OCI-LY1 (cell line): ENCODE results near the gene RIPK3.

Experiments
- H2AFZ ChIP-seq: fragments of 200-600 bp; sonication (generic), shearing (Covaris generic); 2 replicates; pipeline ENCODE4 v1.6.0; 2014; ENCODE audit warnings: antibody characterized with exemption, mild to moderate bottlenecking, low read length
- H3F3A ChIP-seq: fragments of 200-600 bp; sonication (generic), shearing (Covaris generic); 2 replicates; pipeline ENCODE4 v1.6.0; 2014; ENCODE audit warnings: mild to moderate bottlenecking, antibody characterized with exemption, low read length, moderate library complexity; ENCODE audit not compliant: insufficient read depth
- H3K27ac ChIP-seq: fragments of 200-600 bp; sonication (generic); 2 replicates; pipeline ENCODE4 v1.5.1; 2014; ENCODE audit warnings: low read length, mixed run types, mild to moderate bottlenecking, low read depth; ENCODE audit not compliant: poor library complexity, severe bottlenecking
- H3K27me3 ChIP-seq: fragments of 200-600 bp; sonication (generic); 2 replicates; pipeline ENCODE4 v1.6.0; 2014; ENCODE audit warnings: antibody characterized with exemption, mild to moderate bottlenecking, low read length, moderate library complexity; ENCODE audit not compliant: insufficient read depth
- H3K36me3 ChIP-seq: fragments of 200-600 bp; sonication (generic); 2 replicates; pipeline ENCODE4 v1.6.1; 2014; ENCODE audit warnings: mild to moderate bottlenecking, antibody characterized with exemption, low read length, moderate library complexity, mixed read lengths; ENCODE audit not compliant: insufficient read depth
- H3K4me1 ChIP-seq: fragments of 200-600 bp; sonication (generic); 2 replicates; pipeline ENCODE4 v1.5.1; 2014; ENCODE audit warnings: mild to moderate bottlenecking, low read length, moderate library complexity; ENCODE audit not compliant: insufficient read depth, severe bottlenecking
- H3K4me2 ChIP-seq: fragments of 200-600 bp; sonication (generic), shearing (Covaris generic); 2 replicates; pipeline ENCODE4 v1.6.1; 2014; ENCODE audit warnings: low read length
- H3K4me3 ChIP-seq: fragments of 200-600 bp; sonication (generic); 2 replicates; pipeline ENCODE4 v1.5.1; 2014; ENCODE audit warnings: low read length, low read depth, mild to moderate bottlenecking, mixed read lengths; ENCODE audit not compliant: poor library complexity, severe bottlenecking
- H3K79me2 ChIP-seq: fragments of 200-600 bp; shearing (Covaris generic); 2 replicates; pipeline ENCODE4 v1.6.1; 2016; ENCODE audit warnings: mixed run types, low read length, mixed read lengths; ENCODE audit not compliant: insufficient read depth
- H3K9ac ChIP-seq: fragments of 200-600 bp; sonication (generic), shearing (Covaris generic); 2 replicates; pipeline ENCODE4 v1.6.1; 2014; ENCODE audit warnings: mild to moderate bottlenecking, low read length, mixed read lengths
- H3K9me2 ChIP-seq: fragments of 200-600 bp; sonication (generic), shearing (Covaris generic); 2 replicates; pipeline ENCODE4 v1.6.1; 2014; ENCODE audit warnings: low read depth, mild to moderate bottlenecking, low read length, mixed read lengths
- H3K9me3 ChIP-seq: fragments of 200-600 bp; shearing (Covaris generic); 2 replicates; pipeline ENCODE4 v1.6.1; 2014; ENCODE audit warnings: low read length, mixed read lengths
- H4K20me1 ChIP-seq: fragments of 200-600 bp; sonication (generic), shearing (Covaris generic); 2 replicates; pipeline ENCODE4 v1.6.0; 2016; ENCODE audit warnings: mild to moderate bottlenecking, low read length; ENCODE audit not compliant: insufficient read depth
- CTCF ChIP-seq: fragments of 200-600 bp; sonication (generic), shearing (Covaris generic); IDR thresholded peaks from 2 replicates; pipeline ENCODE4 v1.5.1; 2017; ENCODE audit warnings: mild to moderate bottlenecking, antibody characterized with exemption, low read length, moderate library complexity, mixed read lengths
- EZH2 ChIP-seq: fragments of 200-600 bp; sonication (generic), shearing (Covaris generic); IDR thresholded peaks from 2 replicates; pipeline ENCODE4 v1.8.0; 2017; ENCODE audit warnings: borderline replicate concordance, mixed run types, mild to moderate bottlenecking, antibody characterized with exemption, low read length, moderate library complexity, mixed read lengths

RIPK3 gene

GRCh38 chr14:24312736-24313507 is 26.9 kb downstream of the RIPK3 start:
- TF ChIP-seq CTCF (no peak), EZH2 (no peak)
- H3K4me3 ChIP-seq: no peak overlapping the region
- no peaks in the 10 kb centered on the region for H3K9me2 ChIP-seq
- no peaks in the 10 kb centered on the region for H3K27me3 ChIP-seq
- peaks cover 9% of the 10 kb centered on the region; the same call in 1 of the 2 replicates for H3K36me3 ChIP-seq
- H3K4me1 ChIP-seq: peaks cover 32% of the 10 kb centered on the region
- H2AFZ ChIP-seq: no peak overlapping the region
- H3K9me3 ChIP-seq: no peaks in the 10 kb centered on the region
- H3K79me2 ChIP-seq: no peaks in the 10 kb centered on the region
- no peaks in the 10 kb centered on the region for H3F3A ChIP-seq
- no peak overlapping the region for H3K4me2 ChIP-seq
- no peaks in the 10 kb centered on the region for H4K20me1 ChIP-seq
- no peak overlapping the region for H3K27ac ChIP-seq
- no peak overlapping the region for H3K9ac ChIP-seq

- H3K9me3 ChIP-seq: no peaks in the 10 kb centered on the region
- H3F3A ChIP-seq: no peaks in the 10 kb centered on the region
- no peaks in the 10 kb centered on the region for H3K27me3 ChIP-seq
- H3K79me2 ChIP-seq: no peaks in the 10 kb centered on the region
- peaks cover 18% of the 10 kb centered on the region; the same call in 1 of the 2 replicates for H3K36me3 ChIP-seq
- no peaks in the 10 kb centered on the region for H3K9me2 ChIP-seq
- H4K20me1 ChIP-seq: no peaks in the 10 kb centered on the region
- no peak overlapping the region for H2AFZ ChIP-seq
- H3K4me2 ChIP-seq: peak overlapping the region; percentile 64
- H3K9ac ChIP-seq: peak overlapping the region; percentile 65
- H3K4me1 ChIP-seq: peaks cover 32% of the 10 kb centered on the region
- H3K27ac ChIP-seq: no peak overlapping the region
- H3K4me3 ChIP-seq: peak overlapping the region; percentile 55
- TF ChIP-seq EZH2: no peak
- TF ChIP-seq CTCF: no peak
Observed at GRCh38 chr14:24311837-24312615, 27.8 kb downstream of the RIPK3 start.

- Histone ChIP-seq H3K4me3 (peak within 1 kb of the TSS; percentile 55), H3K27ac (peak within 1 kb of the TSS; percentile 45), H3K9ac (peak within 1 kb of the TSS; percentile 65), H3K79me2 (no peaks in the 10 kb centered on the region), H2AFZ (no peak within 1 kb of the TSS), H3K9me3 (no peaks in the 10 kb centered on the region), H4K20me1 (no peaks in the 10 kb centered on the region), H3K27me3 (no peaks in the 10 kb centered on the region), H3K4me1 (peaks cover 32% of the 10 kb centered on the region), H3K9me2 (no peaks in the 10 kb centered on the region), H3K36me3 (peaks cover 29% of the 10 kb centered on the region), H3F3A (no peaks in the 10 kb centered on the region), H3K4me2 (peak within 1 kb of the TSS; percentile 64)
- TF ChIP-seq CTCF (peak; percentile 52), EZH2 (no peak)
Observed at GRCh38 chr14:24310646-24311604, 28.9 kb downstream of the RIPK3 start, which contains the start of gene LTB4R. LTB4R (plus strand) TSS chr14:24311502; CDS start chr14:24315652, 4,150 bp downstream.
